Measurements from ENCODE around the gene IGFBPL1.

DNA sequence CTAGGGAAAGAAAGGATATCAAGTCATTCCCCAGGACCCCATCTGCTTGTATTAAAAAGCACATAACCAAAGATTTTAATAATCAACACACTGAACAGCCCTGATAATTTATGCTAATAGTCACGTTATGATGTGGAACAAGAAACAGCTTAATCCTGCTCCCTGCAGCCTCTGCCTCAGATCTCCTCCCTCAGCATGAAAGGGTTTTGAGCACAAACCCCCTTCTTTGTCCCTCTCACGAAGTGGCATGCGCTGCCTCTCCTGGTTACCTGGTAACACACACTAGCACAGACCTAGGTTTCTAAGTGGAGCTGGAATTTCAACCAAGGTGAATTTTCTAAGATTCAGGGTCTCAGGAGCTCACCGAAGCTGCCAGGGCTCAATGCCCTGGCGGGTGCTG lies 5.1 kb downstream of the IGFBPL1 start:
- TF ChIP-seq, protein P1, sequence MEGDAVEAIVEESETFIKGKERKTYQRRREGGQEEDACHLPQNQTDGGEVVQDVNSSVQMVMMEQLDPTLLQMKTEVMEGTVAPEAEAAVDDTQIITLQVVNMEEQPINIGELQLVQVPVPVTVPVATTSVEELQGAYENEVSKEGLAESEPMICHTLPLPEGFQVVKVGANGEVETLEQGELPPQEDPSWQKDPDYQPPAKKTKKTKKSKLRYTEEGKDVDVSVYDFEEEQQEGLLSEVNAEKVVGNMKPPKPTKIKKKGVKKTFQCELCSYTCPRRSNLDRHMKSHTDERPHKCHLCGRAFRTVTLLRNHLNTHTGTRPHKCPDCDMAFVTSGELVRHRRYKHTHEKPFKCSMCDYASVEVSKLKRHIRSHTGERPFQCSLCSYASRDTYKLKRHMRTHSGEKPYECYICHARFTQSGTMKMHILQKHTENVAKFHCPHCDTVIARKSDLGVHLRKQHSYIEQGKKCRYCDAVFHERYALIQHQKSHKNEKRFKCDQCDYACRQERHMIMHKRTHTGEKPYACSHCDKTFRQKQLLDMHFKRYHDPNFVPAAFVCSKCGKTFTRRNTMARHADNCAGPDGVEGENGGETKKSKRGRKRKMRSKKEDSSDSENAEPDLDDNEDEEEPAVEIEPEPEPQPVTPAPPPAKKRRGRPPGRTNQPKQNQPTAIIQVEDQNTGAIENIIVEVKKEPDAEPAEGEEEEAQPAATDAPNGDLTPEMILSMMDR (IDR thresholded peaks at IDR 0.05), result no peak
- TF ChIP-seq POLR2A (IDR thresholded peaks at IDR 0.05), result no peak
